ENCODE measurements around the gene ATG4B.

- no peak for TF ChIP-seq POLR2A (IDR thresholded peaks at IDR 0.05; ENCODE audit: low read depth, low read length)
- TF ChIP-seq, protein P1, sequence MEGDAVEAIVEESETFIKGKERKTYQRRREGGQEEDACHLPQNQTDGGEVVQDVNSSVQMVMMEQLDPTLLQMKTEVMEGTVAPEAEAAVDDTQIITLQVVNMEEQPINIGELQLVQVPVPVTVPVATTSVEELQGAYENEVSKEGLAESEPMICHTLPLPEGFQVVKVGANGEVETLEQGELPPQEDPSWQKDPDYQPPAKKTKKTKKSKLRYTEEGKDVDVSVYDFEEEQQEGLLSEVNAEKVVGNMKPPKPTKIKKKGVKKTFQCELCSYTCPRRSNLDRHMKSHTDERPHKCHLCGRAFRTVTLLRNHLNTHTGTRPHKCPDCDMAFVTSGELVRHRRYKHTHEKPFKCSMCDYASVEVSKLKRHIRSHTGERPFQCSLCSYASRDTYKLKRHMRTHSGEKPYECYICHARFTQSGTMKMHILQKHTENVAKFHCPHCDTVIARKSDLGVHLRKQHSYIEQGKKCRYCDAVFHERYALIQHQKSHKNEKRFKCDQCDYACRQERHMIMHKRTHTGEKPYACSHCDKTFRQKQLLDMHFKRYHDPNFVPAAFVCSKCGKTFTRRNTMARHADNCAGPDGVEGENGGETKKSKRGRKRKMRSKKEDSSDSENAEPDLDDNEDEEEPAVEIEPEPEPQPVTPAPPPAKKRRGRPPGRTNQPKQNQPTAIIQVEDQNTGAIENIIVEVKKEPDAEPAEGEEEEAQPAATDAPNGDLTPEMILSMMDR (conservative IDR thresholded peaks at IDR 0.05; ENCODE audit: low read depth, low read length) = no peak
- no peak for TF ChIP-seq MAFK (IDR thresholded peaks at IDR 0.05; ENCODE audit: low read depth, low read length)
- TF ChIP-seq RFX5 (IDR thresholded peaks at IDR 0.05; ENCODE audit: low read depth, low read length) = no peak
- no peak for TF ChIP-seq CHD1 (IDR thresholded peaks at IDR 0.05; ENCODE audit: low read depth, low read length)
- TF ChIP-seq FOS (IDR thresholded peaks at IDR 0.05; ENCODE audit: low read depth, low read length) = no peak
- TF ChIP-seq CEBPB (IDR thresholded peaks at IDR 0.05; ENCODE audit: low read depth, low read length) = no peak
- TF ChIP-seq RCOR1 (IDR thresholded peaks at IDR 0.05; ENCODE audit: insufficient replicate concordance, low read length) = no peak
- no peak for TF ChIP-seq ELK1 (IDR thresholded peaks at IDR 0.05; ENCODE audit: borderline replicate concordance, low read depth, low read length)
- TF ChIP-seq RAD21 (IDR thresholded peaks at IDR 0.05; ENCODE audit: low read length) = no peak
- TF ChIP-seq SMC3 (IDR thresholded peaks at IDR 0.05; ENCODE audit: low read depth, low read length) = no peak
Observed at GRCh38 chr2:241618829-241619228, 18.7 kb upstream of the ATG4B start.
